CD4-positive, alpha-beta T cell treated with Interleukin-17A for 1 hour (primary cell): ENCODE results near the gene SH3RF1.

Source experiments
- DNase-seq: peaks from one replicate; pipeline ENCODE4 v3.0.0-alpha.2; 2020

The SH3RF1 gene

DNA sequence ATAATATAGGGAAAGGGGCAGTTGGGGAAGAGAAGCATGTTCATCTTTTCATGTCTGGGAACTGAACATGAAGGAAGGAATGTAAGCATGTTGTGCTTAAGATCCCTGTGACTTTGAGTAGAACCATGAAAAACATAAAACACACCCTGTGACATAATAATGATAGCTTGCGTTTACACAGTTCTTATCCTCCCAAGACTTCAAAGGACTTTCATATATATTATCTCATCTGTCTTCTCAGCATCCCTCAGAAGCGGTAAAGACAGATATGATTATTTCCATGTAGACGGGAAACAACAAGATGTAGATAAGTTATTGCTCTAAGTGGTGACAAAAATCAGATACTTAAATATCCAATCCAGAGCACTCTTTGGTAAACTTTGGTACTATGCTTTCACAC lies 3.3 kb upstream of the SH3RF1 start:
- DNase-seq: no peak

DNA sequence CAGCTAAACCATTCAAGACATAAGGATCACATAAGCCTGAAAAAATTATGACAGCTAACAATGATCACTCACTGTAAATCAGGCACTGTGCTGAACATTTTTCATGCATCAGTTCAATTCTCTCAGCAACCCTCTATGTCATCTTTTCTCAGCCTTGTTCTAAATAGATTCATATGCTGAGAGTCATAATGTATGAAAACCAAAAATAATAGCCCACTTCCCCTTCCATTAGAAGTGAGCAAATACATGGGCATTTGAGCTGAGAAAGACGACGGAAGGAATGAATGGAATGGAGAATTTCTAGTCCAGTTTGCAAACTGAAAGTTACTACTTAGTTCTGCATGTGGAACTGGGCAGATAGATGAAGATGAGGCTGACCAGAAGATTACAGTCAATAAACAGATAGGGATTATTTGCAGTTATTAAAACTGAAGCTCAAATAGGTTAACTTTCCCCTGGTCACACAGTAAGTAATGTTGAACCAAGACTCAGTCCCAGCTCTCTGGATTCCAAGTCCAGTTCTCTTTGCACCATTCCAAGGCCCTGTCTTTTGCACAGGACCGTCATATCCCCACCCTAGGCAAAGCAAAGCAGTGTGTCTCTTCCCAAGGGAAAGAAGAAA lies 1.6 kb upstream of the SH3RF1 start:
- no peak for DNase-seq

DNA sequence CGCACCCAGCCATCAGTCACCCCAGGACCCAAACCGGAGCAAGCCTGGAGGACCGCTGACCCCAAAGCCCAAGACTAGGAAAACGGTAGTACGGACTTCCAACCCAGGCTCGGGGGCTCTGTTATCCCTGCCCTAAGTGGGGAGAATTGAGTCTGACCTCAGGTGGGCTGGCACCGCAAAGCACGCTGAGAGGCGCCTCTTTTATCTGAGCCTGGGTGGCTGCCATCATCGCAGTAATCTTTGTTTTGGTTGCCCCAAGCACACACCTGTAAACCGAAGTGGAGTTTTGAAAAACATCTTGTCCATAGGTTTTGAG lies 894 bp upstream of the SH3RF1 start:
- no peak for DNase-seq

- DNase-seq: peak; percentile 5
These were observed 593 bp downstream of the SH3RF1 start for GRCh38 chr4:169269916-169270809.

- no peak for DNase-seq
These were observed 1.6 kb downstream of the SH3RF1 start for GRCh38 chr4:169268951-169269760.

DNA sequence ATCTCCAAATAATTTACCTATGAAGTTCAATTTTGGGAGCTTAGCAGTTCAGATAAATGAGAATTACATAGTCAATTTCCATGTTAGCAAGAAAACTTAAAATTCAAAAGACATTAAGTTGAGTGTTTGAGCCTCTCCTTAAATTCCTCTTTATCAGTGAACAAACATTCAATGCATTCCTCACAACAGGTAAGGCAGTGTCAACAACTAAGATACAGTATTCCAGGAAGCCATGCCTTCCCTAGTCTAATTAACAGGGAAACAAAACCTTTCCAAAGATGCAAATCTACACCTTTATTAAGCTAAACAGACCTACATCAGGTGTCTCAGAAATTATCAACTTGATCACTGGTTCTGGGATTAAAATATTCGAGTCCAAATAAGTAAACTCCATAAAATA lies 3.7 kb downstream of the SH3RF1 start:
- no peak for DNase-seq

GRCh38 chr4:169266661-169267060 lies 4.1 kb downstream of the SH3RF1 start:
- DNase-seq: no peak

GRCh38 chr4:169266081-169266480 lies 4.7 kb downstream of the SH3RF1 start:
- no peak for DNase-seq

GRCh38 chr4:169263791-169264392 lies 6.9 kb downstream of the SH3RF1 start:
- DNase-seq: no peak

- no peak for DNase-seq
These were observed 10.4 kb downstream of the SH3RF1 start for GRCh38 chr4:169260217-169260866.

DNA sequence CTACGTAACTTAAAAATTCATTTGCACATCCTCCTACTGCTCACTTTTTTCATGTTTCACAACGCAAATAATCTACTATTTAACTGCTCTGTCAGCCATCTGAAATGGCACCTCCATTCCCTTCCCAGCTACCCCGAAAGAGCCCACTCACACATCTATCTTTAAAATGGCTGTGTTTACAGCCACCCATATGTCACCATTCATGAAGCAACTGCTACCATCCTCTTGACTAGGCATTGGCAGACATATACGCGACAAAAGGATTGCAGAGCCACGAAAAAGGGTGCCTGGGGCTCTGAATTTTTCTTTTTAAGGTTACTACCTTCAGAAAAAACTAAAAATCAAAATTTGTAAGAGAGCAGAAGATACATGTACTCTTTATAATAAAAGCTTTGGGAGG lies 11.5 kb downstream of the SH3RF1 start:
- no peak for DNase-seq

DNA sequence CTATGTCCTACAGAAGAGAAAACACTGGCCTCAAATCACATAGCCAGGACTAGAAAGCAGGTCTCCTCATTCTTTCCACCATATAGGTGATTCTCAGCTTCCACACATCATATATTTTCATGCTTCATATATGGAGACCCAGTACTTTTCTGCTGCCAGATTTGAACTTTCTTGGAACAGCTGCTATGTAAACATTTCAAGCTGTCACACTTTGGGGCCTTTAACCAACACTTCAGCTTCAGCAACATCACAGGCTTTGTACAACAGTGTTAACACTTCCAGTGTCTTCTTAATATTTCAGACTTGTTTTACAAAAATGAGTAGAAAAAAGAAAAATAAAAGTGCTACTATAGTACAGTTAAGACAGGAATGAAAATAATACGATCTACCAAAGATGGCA lies 12.6 kb downstream of the SH3RF1 start:
- no peak for DNase-seq

- no peak for DNase-seq
These were observed 13.6 kb downstream of the SH3RF1 start for GRCh38 chr4:169256856-169257761.

- DNase-seq: no peak
These were observed 14.6 kb downstream of the SH3RF1 start for GRCh38 chr4:169256101-169256612.

DNA sequence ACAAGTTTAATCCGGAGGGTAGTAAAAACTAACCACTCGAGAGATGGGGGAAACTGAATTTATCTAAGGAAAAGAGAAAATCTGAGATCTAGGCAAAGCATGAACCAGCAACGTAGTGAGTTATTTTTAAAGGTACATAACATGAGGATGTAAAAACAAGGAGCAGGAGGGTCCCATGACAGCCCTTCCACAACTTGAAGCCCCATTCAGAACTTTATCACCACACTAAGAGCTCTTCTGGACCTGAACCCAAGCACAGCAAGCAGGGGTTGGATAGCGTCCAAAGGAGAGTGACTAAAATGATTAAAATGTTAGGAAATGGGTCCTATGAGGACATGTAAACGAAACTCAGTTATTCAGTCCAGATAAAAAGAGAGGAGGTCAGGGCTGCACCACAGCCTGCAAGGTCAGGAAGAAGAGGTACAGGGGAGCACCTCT lies 16.2 kb downstream of the SH3RF1 start:
- no peak for DNase-seq

DNA sequence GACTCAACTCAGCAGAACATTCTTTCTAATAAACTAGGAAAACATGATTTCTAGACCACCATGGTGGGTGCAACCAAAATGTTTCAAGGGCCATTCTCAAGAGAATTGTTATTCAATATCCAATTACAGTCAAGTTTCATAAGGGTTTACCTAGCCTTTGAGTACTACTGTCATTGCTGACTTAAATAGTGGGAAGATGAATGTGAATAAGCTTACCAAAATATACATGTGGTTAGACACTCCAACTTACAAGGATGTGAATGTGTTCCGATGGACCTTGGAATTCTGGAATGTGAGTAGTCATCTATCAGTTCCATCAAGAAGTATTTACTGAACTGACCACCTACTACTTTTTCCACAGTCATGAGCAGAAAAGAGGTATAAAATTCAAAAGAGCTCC lies 16.9 kb downstream of the SH3RF1 start:
- DNase-seq: no peak

- no peak for DNase-seq
These were observed 17.6 kb downstream of the SH3RF1 start for GRCh38 chr4:169253113-169253671.

GRCh38 chr4:169252339-169253112 lies 18.2 kb downstream of the SH3RF1 start:
- DNase-seq: no peak

DNA sequence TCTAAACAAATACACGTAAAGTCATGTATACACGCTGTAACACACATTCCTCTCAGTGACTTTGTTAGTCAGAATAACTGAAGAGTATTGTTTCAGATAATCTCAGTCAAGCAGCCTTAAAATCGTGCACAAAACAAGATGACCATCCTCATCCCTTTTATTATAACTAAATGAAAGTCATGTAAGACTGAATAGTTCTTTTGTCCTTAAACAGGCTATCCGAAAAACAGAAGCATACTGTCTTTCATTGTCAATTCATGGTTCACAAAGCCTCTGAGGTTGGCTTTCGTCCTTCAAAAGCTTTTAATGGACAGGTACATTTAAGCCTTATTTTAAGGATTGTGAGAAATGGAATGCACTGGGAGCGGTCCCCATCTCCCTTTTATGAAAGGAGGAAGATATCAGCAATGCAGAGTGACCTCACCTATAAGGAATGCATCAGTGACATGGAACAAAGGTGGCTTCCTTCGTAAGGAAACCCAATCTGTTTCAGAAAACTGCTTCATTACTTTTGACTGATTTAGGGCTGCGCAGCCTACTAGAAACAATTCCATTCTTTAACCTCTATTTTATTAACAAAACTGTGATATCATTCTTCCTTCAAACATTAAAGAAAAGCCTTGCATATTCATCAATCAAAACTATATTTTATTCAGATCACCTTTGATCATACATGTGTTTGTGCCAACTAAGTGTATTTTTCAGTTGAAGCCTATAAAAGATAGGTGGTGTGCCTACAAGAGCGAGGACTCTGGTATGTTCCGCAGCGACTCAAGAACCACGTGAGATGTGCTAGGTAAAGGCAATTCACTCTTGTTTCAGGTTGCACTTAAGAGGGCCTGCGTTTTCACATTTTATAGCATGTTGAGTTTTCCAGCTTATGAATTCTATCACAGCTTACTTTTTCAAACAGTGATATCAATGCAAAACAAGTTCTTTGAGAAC lies 19.2 kb downstream of the SH3RF1 start:
- no peak for DNase-seq
